ENCODE data around the gene ANO6. TPM values are rescaled to one million over a fixed set of nuclear protein-coding genes. Genes with fewer than 3 reads are reported as not detected.
A peak's percentile ranks its signal among the peaks of the same experiment; 100 is the strongest.

The ANO6 gene
- polyA plus RNA-seq, 1 donor (not counting 4 experiments of a cell fraction or from before 2014, with no cell fraction given) = 64.3 TPM

GRCh38 chr12:45216983-45217485 lies 1.1 kb downstream of the ANO6 start:
- dilution Hi-C loops (cut with MboI; ENCODE audit: extremely low pct_ligation_motif_present, low sequenced_read_pairs) = no loop called here

DNA sequence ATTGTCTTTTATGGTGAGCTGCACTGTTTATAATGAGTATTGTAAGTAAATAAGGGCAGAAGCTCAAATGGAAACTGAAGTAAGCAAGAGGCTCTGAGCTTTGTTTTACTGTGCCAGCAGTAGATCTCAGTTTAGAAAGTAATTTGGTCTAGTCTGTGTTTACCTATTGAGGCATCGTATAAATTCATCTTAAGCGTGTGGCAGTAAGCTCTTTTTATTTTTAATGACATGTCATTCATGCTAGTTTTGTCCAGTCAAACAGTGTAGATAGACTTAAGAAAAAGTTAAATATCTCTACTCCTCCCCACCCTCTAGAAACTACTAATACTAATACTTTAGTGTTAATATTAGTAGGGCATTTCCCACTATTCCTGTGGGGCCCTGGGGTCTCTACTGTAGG lies 2.0 kb downstream of the ANO6 start:
- FAIRE-seq = no peak
- TF ChIP-seq, protein P1, sequence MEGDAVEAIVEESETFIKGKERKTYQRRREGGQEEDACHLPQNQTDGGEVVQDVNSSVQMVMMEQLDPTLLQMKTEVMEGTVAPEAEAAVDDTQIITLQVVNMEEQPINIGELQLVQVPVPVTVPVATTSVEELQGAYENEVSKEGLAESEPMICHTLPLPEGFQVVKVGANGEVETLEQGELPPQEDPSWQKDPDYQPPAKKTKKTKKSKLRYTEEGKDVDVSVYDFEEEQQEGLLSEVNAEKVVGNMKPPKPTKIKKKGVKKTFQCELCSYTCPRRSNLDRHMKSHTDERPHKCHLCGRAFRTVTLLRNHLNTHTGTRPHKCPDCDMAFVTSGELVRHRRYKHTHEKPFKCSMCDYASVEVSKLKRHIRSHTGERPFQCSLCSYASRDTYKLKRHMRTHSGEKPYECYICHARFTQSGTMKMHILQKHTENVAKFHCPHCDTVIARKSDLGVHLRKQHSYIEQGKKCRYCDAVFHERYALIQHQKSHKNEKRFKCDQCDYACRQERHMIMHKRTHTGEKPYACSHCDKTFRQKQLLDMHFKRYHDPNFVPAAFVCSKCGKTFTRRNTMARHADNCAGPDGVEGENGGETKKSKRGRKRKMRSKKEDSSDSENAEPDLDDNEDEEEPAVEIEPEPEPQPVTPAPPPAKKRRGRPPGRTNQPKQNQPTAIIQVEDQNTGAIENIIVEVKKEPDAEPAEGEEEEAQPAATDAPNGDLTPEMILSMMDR (optimal IDR thresholded peaks at IDR 0.05 in 1 of 3, IDR thresholded peaks at IDR 0.05 in 1 of 3, conservative IDR thresholded peaks at IDR 0.05 in 1 of 3; ENCODE audit: extremely low read depth in 1 of 3, insufficient read depth in 2 of 3, low read length in 3 of 3) = no peak
- no peak for TF ChIP-seq EZH2 (IDR thresholded peaks at IDR 0.05; ENCODE audit: low read length)
- Histone ChIP-seq H3K4me3 (ENCODE audit: control insufficient read depth in 2 of 3, extremely low read depth in 1 of 3, insufficient read depth in 2 of 3, low read depth in 1 of 3, low read length in 3 of 3) (peak overlapping the region; percentile 62 to 87 (median 73)), H3K9me3 (ENCODE audit: control insufficient read depth, low read depth, low read length) (no peaks in the 10 kb centered on the region), H3K9me1 (ENCODE audit: control insufficient read depth, extremely low read depth, insufficient read depth, low read length) (no peaks in the 10 kb centered on the region), H2AFZ (ENCODE audit: control insufficient read depth, low read length) (no peak overlapping the region), H4K20me1 (ENCODE audit: control insufficient read depth, extremely low read depth, insufficient read depth, low read length) (no peaks in the 10 kb centered on the region), H3K4me2 (ENCODE audit: control insufficient read depth, extremely low read depth, insufficient read depth, low read depth, low read length) (peak overlapping the region; percentile 89), H3K4me1 (ENCODE audit: control insufficient read depth, extremely low read depth, insufficient read depth, low read length) (peaks cover 45% of the 10 kb centered on the region), H3K9ac (ENCODE audit: control insufficient read depth, extremely low read depth, insufficient read depth, low read length) (peak overlapping the region; percentile 80), H3K27ac (ENCODE audit: control insufficient read depth, insufficient read depth, low read length) (peak overlapping the region; percentile 87), H3K79me2 (ENCODE audit: control insufficient read depth, insufficient read depth, low read length) (peaks cover 74% of the 10 kb centered on the region), H3K36me3 (ENCODE audit: control insufficient read depth in 2 of 2, extremely low read depth in 1 of 2, insufficient read depth in 2 of 2, low read length in 2 of 2) (no peaks in the 10 kb centered on the region), H3K27me3 (ENCODE audit: control insufficient read depth, extremely low read depth, insufficient read depth, low read length) (no peaks in the 10 kb centered on the region)
- dilution Hi-C loops (cut with MboI; ENCODE audit: extremely low pct_ligation_motif_present, low sequenced_read_pairs) = no loop called here
- no peak for DNase-seq (ENCODE audit: low read depth, low spot score)

More at GRCh38 chr12:45216983-45217485, 1.1 kb downstream of the ANO6 start:
- Histone ChIP-seq H3K79me2 (ENCODE audit: control insufficient read depth, insufficient read depth, low read length) (peaks cover 68% of the 10 kb centered on the region), H3K9me1 (ENCODE audit: control insufficient read depth, extremely low read depth, insufficient read depth, low read length) (no peaks in the 10 kb centered on the region), H3K36me3 (ENCODE audit: control insufficient read depth in 2 of 2, extremely low read depth in 1 of 2, insufficient read depth in 2 of 2, low read length in 2 of 2) (no peaks in the 10 kb centered on the region), H3K4me2 (ENCODE audit: control insufficient read depth, extremely low read depth, insufficient read depth, low read depth, low read length) (peak overlapping the region; percentile 89), H3K9ac (ENCODE audit: control insufficient read depth, extremely low read depth, insufficient read depth, low read length) (peak overlapping the region; percentile 80), H3K4me3 (ENCODE audit: control insufficient read depth in 2 of 3, extremely low read depth in 1 of 3, insufficient read depth in 2 of 3, low read depth in 1 of 3, low read length in 3 of 3) (peak overlapping the region; percentile 62 to 87 (median 73)), H3K27me3 (ENCODE audit: control insufficient read depth, extremely low read depth, insufficient read depth, low read length) (no peaks in the 10 kb centered on the region), H3K9me3 (ENCODE audit: control insufficient read depth, low read depth, low read length) (no peaks in the 10 kb centered on the region), H2AFZ (ENCODE audit: control insufficient read depth, low read length) (no peak overlapping the region), H3K27ac (ENCODE audit: control insufficient read depth, insufficient read depth, low read length) (peak overlapping the region; percentile 87), H3K4me1 (ENCODE audit: control insufficient read depth, extremely low read depth, insufficient read depth, low read length) (peaks cover 42% of the 10 kb centered on the region), H4K20me1 (ENCODE audit: control insufficient read depth, extremely low read depth, insufficient read depth, low read length) (no peaks in the 10 kb centered on the region)
- FAIRE-seq (no peak), DNase-seq (ENCODE audit: low read depth, low spot score) (no peak)
- TF ChIP-seq EZH2 (IDR thresholded peaks at IDR 0.05; ENCODE audit: low read length) = no peak
- TF ChIP-seq, protein P1 (optimal IDR thresholded peaks at IDR 0.05 in 1 of 3, IDR thresholded peaks at IDR 0.05 in 1 of 3, conservative IDR thresholded peaks at IDR 0.05 in 1 of 3; ENCODE audit: extremely low read depth in 1 of 3, insufficient read depth in 2 of 3, low read length in 3 of 3) = no peak

All from keratinocyte (primary cell).